ENCODE data around the gene RASD2. TPM values are rescaled to one million over a fixed set of nuclear protein-coding genes. Genes with fewer than 3 reads are reported as not detected.

RASD2 gene
- total RNA-seq, 1 donor from 2014 or later = 0.16 TPM

DNA sequence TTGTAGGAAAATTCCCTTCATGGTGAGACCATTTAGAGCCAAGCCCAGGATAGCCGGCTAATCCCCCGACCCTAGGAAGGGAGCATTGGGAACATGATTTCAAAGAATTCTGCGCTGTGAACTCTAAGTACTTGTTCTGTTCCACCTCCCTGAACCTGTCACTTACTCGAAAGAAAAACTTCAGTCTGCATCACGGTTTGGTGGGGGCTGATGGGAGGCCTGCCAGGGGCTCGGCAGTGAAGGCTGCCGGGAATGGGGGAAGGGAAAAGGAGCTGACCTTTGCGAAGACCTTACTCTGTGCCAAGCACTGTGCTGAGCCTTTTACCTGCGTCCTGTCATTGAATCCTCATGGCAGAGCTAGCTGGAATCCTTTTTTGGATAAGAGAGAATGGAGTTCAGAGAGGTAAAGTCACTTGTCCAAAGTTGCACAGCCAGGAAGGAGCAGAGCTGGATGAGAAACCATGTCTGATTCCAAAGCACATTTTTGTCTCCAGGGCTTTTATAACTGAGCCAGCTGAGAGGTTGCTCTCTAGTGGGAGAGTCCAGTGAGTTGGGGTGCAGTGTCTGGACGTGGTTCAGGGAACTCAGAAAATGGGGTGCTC, 15.4 kb downstream of the RASD2 start:
- no peak overlapping the region for H3K4me3 Mint-ChIP-seq (ENCODE audit: unreplicated experiment)
- H3K27ac ChIP-seq (ENCODE audit: low read depth, low read length) = no peak overlapping the region
- H3K79me2 ChIP-seq (ENCODE audit: insufficient read depth, low read length) = no peaks in the 10 kb centered on the region
- TF ChIP-seq EZH2 (IDR thresholded peaks at IDR 0.05; ENCODE audit: insufficient read depth, low read length) = no peak
- TF ChIP-seq, protein P1, sequence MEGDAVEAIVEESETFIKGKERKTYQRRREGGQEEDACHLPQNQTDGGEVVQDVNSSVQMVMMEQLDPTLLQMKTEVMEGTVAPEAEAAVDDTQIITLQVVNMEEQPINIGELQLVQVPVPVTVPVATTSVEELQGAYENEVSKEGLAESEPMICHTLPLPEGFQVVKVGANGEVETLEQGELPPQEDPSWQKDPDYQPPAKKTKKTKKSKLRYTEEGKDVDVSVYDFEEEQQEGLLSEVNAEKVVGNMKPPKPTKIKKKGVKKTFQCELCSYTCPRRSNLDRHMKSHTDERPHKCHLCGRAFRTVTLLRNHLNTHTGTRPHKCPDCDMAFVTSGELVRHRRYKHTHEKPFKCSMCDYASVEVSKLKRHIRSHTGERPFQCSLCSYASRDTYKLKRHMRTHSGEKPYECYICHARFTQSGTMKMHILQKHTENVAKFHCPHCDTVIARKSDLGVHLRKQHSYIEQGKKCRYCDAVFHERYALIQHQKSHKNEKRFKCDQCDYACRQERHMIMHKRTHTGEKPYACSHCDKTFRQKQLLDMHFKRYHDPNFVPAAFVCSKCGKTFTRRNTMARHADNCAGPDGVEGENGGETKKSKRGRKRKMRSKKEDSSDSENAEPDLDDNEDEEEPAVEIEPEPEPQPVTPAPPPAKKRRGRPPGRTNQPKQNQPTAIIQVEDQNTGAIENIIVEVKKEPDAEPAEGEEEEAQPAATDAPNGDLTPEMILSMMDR (IDR thresholded peaks at IDR 0.05; ENCODE audit: insufficient read depth, low read depth, low read length) = no peak
- DNase-seq (ENCODE audit: low read depth) (no peak), FAIRE-seq (no peak)
- H3K4me3 ChIP-seq (ENCODE audit: insufficient read depth, low read depth, low read length) = no peak overlapping the region
- H3K9me3 Mint-ChIP-seq (ENCODE audit: unreplicated experiment) = peaks cover 2% of the 10 kb centered on the region
- H3K36me3 Mint-ChIP-seq (ENCODE audit: low read depth, unreplicated experiment) = no peaks in the 10 kb centered on the region
- H3K27ac Mint-ChIP-seq (ENCODE audit: unreplicated experiment) = no peak overlapping the region
- no peaks in the 10 kb centered on the region for H3K27me3 ChIP-seq (ENCODE audit: insufficient read depth, low read length)
- H3K4me2 ChIP-seq (ENCODE audit: low read length) = peak overlapping the region; percentile 12
- H2AFZ ChIP-seq (ENCODE audit: low read depth, low read length) = no peak overlapping the region
- peaks cover 26% of the 10 kb centered on the region for H3K4me1 ChIP-seq (ENCODE audit: insufficient read depth, low read length)
- H3K9ac ChIP-seq (ENCODE audit: low read length) = no peak overlapping the region
- no peaks in the 10 kb centered on the region for H4K20me1 ChIP-seq (ENCODE audit: insufficient read depth, low read length)
- H3K9me3 ChIP-seq (ENCODE audit: insufficient read depth, low read depth, low read length) = peaks cover 4% of the 10 kb centered on the region
- no peaks in the 10 kb centered on the region for H3K36me3 ChIP-seq (ENCODE audit: insufficient read depth, low read length)
- peaks cover 50% of the 10 kb centered on the region for H3K27me3 Mint-ChIP-seq (ENCODE audit: low read depth, unreplicated experiment)
- peaks cover 9% of the 10 kb centered on the region for H3K4me1 Mint-ChIP-seq (ENCODE audit: low read depth, unreplicated experiment)

DNA sequence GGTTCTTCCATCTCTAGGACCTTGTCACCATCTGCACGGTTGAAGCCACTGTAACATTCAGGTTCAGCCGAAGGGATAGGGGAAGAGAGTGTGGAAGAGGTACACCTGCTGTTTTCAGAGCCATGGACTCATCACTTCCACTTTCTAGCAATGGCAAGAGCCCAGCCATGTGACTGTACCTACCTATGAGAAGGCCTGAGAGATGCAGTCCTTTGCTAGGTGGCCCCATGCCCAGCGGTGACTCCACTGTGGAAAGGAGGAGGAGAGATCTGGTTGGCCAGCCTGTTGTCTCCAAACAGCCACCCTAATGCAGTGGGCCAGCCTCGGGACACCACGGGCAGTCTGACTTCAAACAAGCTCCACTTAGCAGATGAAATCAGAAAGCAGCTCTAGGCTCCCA, 16.0 kb downstream of the RASD2 start:
- no peaks in the 10 kb centered on the region for H3K36me3 ChIP-seq (ENCODE audit: insufficient read depth, low read length)
- H3K9me3 ChIP-seq (ENCODE audit: insufficient read depth, low read depth, low read length) = peaks cover 4% of the 10 kb centered on the region
- no peaks in the 10 kb centered on the region for H3K79me2 ChIP-seq (ENCODE audit: insufficient read depth, low read length)
- no peak overlapping the region for H2AFZ ChIP-seq (ENCODE audit: low read depth, low read length)
- H3K27ac ChIP-seq (ENCODE audit: low read depth, low read length) = no peak overlapping the region
- FAIRE-seq (no peak), DNase-seq (ENCODE audit: low read depth) (no peak)
- no peak for TF ChIP-seq EZH2 (IDR thresholded peaks at IDR 0.05; ENCODE audit: insufficient read depth, low read length)
- TF ChIP-seq, protein P1 (IDR thresholded peaks at IDR 0.05; ENCODE audit: insufficient read depth, low read depth, low read length) = no peak
- no peak overlapping the region for H3K9ac ChIP-seq (ENCODE audit: low read length)
- no peak overlapping the region for H3K4me3 Mint-ChIP-seq (ENCODE audit: unreplicated experiment)
- H3K27me3 Mint-ChIP-seq (ENCODE audit: low read depth, unreplicated experiment) = peaks cover 46% of the 10 kb centered on the region
- H4K20me1 ChIP-seq (ENCODE audit: insufficient read depth, low read length) = no peaks in the 10 kb centered on the region
- peaks cover 30% of the 10 kb centered on the region for H3K4me1 ChIP-seq (ENCODE audit: insufficient read depth, low read length)
- H3K36me3 Mint-ChIP-seq (ENCODE audit: low read depth, unreplicated experiment) = no peaks in the 10 kb centered on the region
- H3K9me3 Mint-ChIP-seq (ENCODE audit: unreplicated experiment) = peaks cover 2% of the 10 kb centered on the region
- H3K27me3 ChIP-seq (ENCODE audit: insufficient read depth, low read length) = no peaks in the 10 kb centered on the region
- peaks cover 13% of the 10 kb centered on the region for H3K4me1 Mint-ChIP-seq (ENCODE audit: low read depth, unreplicated experiment)
- H3K4me2 ChIP-seq (ENCODE audit: low read length) = no peak overlapping the region
- no peak overlapping the region for H3K27ac Mint-ChIP-seq (ENCODE audit: unreplicated experiment)
- H3K4me3 ChIP-seq (ENCODE audit: insufficient read depth, low read depth, low read length) = no peak overlapping the region

DNA sequence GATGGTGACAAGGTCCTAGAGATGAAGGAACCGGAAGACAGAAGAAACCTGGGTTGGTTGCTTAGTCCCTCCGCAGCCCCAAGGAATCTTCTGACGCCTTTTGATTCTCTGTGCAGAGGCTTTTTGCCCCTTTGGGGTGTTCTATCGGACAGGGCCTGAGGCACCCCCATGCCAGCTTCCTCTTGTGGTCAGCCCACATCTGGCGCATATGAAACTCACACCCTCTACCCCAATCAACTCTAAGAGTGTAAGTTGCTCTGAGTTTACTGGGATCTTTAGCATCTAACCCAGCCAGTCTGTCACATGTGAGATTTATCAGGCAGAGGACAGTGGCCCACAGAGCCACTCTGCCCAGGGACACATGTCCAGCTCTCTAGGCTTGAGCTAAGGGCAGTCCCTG, 17.4 kb downstream of the RASD2 start:
- H3K9me3 ChIP-seq (ENCODE audit: insufficient read depth, low read depth, low read length) = peaks cover 4% of the 10 kb centered on the region
- H3K4me1 Mint-ChIP-seq (ENCODE audit: low read depth, unreplicated experiment) = peaks cover 21% of the 10 kb centered on the region
- H3K79me2 ChIP-seq (ENCODE audit: insufficient read depth, low read length) = no peaks in the 10 kb centered on the region
- peaks cover 37% of the 10 kb centered on the region for H3K4me1 ChIP-seq (ENCODE audit: insufficient read depth, low read length)
- DNase-seq (ENCODE audit: low read depth) = no peak
- peaks cover 35% of the 10 kb centered on the region for H3K27me3 Mint-ChIP-seq (ENCODE audit: low read depth, unreplicated experiment)
- no peaks in the 10 kb centered on the region for H3K36me3 Mint-ChIP-seq (ENCODE audit: low read depth, unreplicated experiment)
- H3K9me3 Mint-ChIP-seq (ENCODE audit: unreplicated experiment) = peaks cover 2% of the 10 kb centered on the region
- TF ChIP-seq EZH2 (IDR thresholded peaks at IDR 0.05; ENCODE audit: insufficient read depth, low read length) = no peak
- TF ChIP-seq, protein P1 (IDR thresholded peaks at IDR 0.05; ENCODE audit: insufficient read depth, low read depth, low read length) = no peak
- no peak overlapping the region for H3K4me3 ChIP-seq (ENCODE audit: insufficient read depth, low read depth, low read length)
- H3K27ac Mint-ChIP-seq (ENCODE audit: unreplicated experiment) = no peak overlapping the region
- H3K27me3 ChIP-seq (ENCODE audit: insufficient read depth, low read length) = no peaks in the 10 kb centered on the region
- no peak overlapping the region for H3K4me2 ChIP-seq (ENCODE audit: low read length)
- no peaks in the 10 kb centered on the region for H3K36me3 ChIP-seq (ENCODE audit: insufficient read depth, low read length)
- no peaks in the 10 kb centered on the region for H4K20me1 ChIP-seq (ENCODE audit: insufficient read depth, low read length)
- no peak overlapping the region for H3K9ac ChIP-seq (ENCODE audit: low read length)
- no peak overlapping the region for H3K4me3 Mint-ChIP-seq (ENCODE audit: unreplicated experiment)
- H2AFZ ChIP-seq (ENCODE audit: low read depth, low read length) = no peak overlapping the region
- H3K27ac ChIP-seq (ENCODE audit: low read depth, low read length) = no peak overlapping the region
- FAIRE-seq = no peak

Data from astrocyte (in vitro differentiated cells and primary cell).